ENCODE measurements around the gene ASIC4.
A peak's percentile ranks its signal among the peaks of the same experiment; 100 is the strongest.

Gene ASIC4

DNA sequence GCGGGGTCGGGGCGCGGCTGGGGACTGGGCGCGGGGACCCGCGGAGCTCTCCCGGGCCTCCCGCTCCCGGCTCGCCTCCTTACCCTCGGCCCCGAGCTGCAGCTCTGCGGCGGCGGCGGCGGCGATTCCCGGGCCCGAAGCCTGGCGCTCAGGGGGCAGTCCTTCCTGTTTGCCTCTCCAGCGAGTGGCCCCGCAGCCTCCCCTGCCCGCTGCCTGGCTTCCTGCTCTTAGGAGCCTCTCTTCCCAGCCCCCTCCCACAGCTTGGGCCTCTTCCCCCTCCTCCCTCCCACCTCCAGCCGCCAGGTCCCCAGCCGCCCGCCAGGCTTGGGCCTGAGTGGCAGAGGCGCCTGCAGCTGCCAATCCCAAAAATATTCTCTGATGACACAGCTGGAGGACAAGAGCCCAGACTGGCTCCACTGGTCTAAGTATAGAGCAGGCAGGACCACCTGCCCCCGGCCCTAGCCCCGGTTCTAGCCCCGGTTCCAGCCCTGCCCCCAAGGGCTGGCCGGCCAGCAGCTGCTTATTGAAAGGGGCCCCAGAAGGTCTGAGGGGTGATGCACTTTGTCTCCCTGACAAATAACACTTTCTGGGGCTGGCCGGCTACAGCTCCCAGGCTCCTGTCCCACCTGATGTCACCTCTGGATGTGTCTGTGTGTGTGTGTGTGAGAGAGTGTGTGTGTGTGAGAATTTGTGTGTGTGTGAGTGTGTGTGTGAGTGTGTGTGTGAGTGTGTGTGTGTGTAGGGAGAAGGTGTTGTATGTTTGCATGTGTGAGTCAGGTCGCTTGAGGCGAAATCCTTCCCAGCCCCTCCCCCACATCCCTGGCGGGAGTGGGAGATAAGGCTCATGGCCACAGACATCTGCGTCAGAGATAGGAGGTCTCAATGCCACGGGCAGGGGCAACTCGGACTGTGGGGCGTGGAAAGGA, 57.3 kb downstream of the ASIC4 start, which contains the start of gene OBSL1:
Gene OBSL1 (minus strand): TSS at position 229 of the 926 bp plus-strand sequence. CDS start 307 bp downstream, outside the sequence.
- H3K4me1 Mint-ChIP-seq: peaks cover 52% of the 10 kb centered on the region
- H3K9me3 Mint-ChIP-seq: no peaks in the 10 kb centered on the region
- DNase-seq: peak; percentile 81
- TF ChIP-seq, protein P1, sequence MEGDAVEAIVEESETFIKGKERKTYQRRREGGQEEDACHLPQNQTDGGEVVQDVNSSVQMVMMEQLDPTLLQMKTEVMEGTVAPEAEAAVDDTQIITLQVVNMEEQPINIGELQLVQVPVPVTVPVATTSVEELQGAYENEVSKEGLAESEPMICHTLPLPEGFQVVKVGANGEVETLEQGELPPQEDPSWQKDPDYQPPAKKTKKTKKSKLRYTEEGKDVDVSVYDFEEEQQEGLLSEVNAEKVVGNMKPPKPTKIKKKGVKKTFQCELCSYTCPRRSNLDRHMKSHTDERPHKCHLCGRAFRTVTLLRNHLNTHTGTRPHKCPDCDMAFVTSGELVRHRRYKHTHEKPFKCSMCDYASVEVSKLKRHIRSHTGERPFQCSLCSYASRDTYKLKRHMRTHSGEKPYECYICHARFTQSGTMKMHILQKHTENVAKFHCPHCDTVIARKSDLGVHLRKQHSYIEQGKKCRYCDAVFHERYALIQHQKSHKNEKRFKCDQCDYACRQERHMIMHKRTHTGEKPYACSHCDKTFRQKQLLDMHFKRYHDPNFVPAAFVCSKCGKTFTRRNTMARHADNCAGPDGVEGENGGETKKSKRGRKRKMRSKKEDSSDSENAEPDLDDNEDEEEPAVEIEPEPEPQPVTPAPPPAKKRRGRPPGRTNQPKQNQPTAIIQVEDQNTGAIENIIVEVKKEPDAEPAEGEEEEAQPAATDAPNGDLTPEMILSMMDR (IDR thresholded peaks at IDR 0.05): no peak
- peak within 1 kb of the TSS; percentile 56 for H3K27ac Mint-ChIP-seq
- H3K4me3 Mint-ChIP-seq: peak within 1 kb of the TSS; percentile 75
- peaks cover 25% of the 10 kb centered on the region for H3K36me3 Mint-ChIP-seq (ENCODE audit: low read depth)
- H3K27me3 Mint-ChIP-seq (ENCODE audit: low read depth, poor library complexity): peaks cover 14% of the 10 kb centered on the region

DNA sequence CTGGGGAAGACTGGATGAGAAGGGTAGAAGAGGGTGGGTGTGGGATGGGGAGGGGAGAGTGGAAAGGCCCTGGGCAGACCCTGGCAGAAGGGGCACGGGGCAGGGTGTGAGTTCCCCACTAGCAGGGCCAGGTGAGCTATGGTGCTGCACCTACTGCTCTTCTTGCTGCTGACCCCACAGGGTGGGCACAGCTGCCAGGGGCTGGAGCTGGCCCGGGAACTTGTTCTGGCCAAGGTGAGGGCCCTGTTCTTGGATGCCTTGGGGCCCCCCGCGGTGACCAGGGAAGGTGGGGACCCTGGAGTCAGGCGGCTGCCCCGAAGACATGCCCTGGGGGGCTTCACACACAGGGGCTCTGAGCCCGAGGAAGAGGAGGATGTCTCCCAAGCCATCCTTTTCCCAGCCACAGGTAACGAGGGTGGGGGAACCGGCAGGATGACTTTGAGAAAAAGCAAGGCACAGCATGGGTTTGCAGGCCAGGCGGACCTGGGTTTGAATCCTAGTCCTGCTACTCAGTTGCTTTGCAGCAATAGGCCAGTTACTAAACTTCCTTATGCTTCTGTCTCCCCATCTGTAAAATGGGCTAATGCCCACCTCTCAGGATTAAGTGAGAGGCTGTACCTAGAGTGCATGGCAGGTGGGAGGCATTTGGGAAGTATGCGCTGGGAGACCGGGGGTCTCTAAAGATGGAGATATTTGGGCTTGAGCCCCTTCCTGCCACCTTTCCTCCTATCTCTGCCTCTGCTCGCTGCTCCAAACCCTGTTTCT, 58.1 kb downstream of the ASIC4 start, which contains the start of gene INHA:
Gene INHA (plus strand): TSS at position 74 of the 765 bp plus-strand sequence. CDS start 65 bp downstream, at position 139.
- no peaks in the 10 kb centered on the region for H3K9me3 Mint-ChIP-seq

DNA sequence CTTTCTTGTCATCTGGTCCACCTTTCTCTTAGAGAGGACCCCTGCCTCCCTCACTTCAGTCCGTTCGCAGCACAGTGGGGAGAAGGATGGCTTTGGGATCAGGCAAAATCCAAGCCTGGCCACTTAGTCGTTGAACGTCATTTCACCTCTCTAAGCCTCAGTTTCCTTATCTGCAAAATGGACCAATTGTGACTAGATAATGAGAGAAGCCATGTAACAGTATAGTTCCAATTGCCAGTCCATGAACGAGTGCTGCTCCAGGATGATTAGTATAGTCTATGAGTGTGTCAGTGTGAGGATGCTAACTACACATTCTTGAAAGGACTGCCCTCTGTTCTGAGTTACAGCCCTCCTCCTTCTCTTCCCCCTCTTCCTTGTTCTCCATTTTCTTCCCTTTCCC, 58.9 kb downstream of the ASIC4 start:
- TF ChIP-seq, protein P1 (IDR thresholded peaks at IDR 0.05): no peak
- H3K27me3 Mint-ChIP-seq (ENCODE audit: low read depth, poor library complexity): peaks cover 14% of the 10 kb centered on the region
- peaks cover 13% of the 10 kb centered on the region for H3K36me3 Mint-ChIP-seq (ENCODE audit: low read depth)
- H3K9me3 Mint-ChIP-seq: no peaks in the 10 kb centered on the region
- peak overlapping the region; percentile 44 for H3K4me3 Mint-ChIP-seq
- H3K4me1 Mint-ChIP-seq: peaks cover 65% of the 10 kb centered on the region
- H3K27ac Mint-ChIP-seq: peak overlapping the region; percentile 40
- no peak for DNase-seq

More for the DNA sequence above, 58.1 kb downstream of the ASIC4 start, which contains the start of gene INHA:
- Mint-ChIP-seq H3K4me3 (peak within 1 kb of the TSS; percentile 75), H3K36me3 (ENCODE audit: low read depth) (peaks cover 21% of the 10 kb centered on the region), H3K4me1 (peaks cover 61% of the 10 kb centered on the region), H3K27ac (peak within 1 kb of the TSS; percentile 56), H3K27me3 (ENCODE audit: low read depth, poor library complexity) (peaks cover 14% of the 10 kb centered on the region)
- no peak for DNase-seq
- TF ChIP-seq, protein P1 (IDR thresholded peaks at IDR 0.05): no peak

DNA sequence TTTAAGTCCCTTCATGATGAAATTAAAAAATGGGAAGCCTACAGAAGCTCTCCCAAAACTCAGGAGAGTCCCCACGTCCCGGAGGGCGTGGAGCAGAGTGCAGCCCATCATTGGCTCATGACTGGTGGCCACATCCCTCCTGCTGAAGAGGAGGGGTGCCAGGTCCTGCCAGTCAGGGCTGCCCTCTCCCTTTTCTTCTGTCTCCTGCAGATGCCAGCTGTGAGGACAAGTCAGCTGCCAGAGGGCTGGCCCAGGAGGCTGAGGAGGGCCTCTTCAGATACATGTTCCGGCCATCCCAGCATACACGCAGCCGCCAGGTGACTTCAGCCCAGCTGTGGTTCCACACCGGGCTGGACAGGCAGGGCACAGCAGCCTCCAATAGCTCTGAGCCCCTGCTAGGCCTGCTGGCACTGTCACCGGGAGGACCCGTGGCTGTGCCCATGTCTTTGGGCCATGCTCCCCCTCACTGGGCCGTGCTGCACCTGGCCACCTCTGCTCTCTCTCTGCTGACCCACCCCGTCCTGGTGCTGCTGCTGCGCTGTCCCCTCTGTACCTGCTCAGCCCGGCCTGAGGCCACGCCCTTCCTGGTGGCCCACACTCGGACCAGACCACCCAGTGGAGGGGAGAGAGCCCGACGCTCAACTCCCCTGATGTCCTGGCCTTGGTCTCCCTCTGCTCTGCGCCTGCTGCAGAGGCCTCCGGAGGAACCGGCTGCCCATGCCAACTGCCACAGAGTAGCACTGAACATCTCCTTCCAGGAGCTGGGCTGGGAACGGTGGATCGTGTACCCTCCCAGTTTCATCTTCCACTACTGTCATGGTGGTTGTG, 60.4 kb downstream of the ASIC4 start:
- Mint-ChIP-seq H3K4me1 (peaks cover 66% of the 10 kb centered on the region), H3K9me3 (no peaks in the 10 kb centered on the region), H3K27ac (no peak overlapping the region), H3K4me3 (no peak overlapping the region), H3K36me3 (ENCODE audit: low read depth) (peaks cover 2% of the 10 kb centered on the region), H3K27me3 (ENCODE audit: low read depth, poor library complexity) (peaks cover 17% of the 10 kb centered on the region)
- DNase-seq: no peak
- TF ChIP-seq, protein P1 (IDR thresholded peaks at IDR 0.05): no peak
